ENCODE data around the gene AGAP1. TPM values are rescaled to one million over a fixed set of nuclear protein-coding genes. Genes with fewer than 3 reads are reported as not detected.

Gene AGAP1
- total RNA-seq, 6 experiments from 2014 or later = 14.1 to 16.0 (median 15.1) TPM

- no peak overlapping the region for H3K27ac Mint-ChIP-seq
- H3K9me3 Mint-ChIP-seq = no peaks in the 10 kb centered on the region
- H3K36me3 Mint-ChIP-seq (ENCODE audit: low read depth) = no peaks in the 10 kb centered on the region
- no peak for TF ChIP-seq CTCF (IDR thresholded peaks at IDR 0.05)
- no peaks in the 10 kb centered on the region; the same call in 1 of the 2 replicates for H3K27me3 Mint-ChIP-seq (ENCODE audit: insufficient read depth)
- no peaks in the 10 kb centered on the region for H3K4me1 Mint-ChIP-seq (ENCODE audit: low read depth)
- H3K4me3 Mint-ChIP-seq = no peak overlapping the region
- no peak for DNase-seq
Measured at GRCh38 chr2:236036045-236036444, 542.2 kb downstream of the AGAP1 start.

DNA sequence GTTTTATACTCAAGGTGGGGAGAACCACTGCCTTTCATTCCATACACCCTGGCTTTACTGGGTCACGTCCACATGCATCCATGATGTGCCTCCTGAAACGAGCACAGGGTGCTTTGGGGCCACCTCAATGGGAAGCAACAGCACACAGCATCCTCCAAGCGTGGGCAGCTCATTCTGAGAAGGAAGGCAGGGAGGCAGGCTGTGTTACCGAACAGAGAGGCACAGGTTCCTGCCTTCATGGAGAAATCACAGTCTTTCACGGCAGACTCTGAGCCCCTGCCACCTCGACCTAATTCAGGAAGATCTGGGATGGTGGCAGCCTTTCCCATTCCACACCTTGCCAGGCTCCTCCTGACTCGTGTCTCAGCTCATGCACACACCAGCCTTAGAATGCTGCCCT lies 544.3 kb downstream of the AGAP1 start:
- H3K36me3 Mint-ChIP-seq (ENCODE audit: low read depth) = no peaks in the 10 kb centered on the region
- H3K27me3 Mint-ChIP-seq (ENCODE audit: insufficient read depth) = no peaks in the 10 kb centered on the region; the same call in 1 of the 2 replicates
- H3K4me1 Mint-ChIP-seq (ENCODE audit: low read depth) = no peaks in the 10 kb centered on the region
- H3K27ac Mint-ChIP-seq = no peak overlapping the region
- no peaks in the 10 kb centered on the region for H3K9me3 Mint-ChIP-seq
- TF ChIP-seq CTCF (IDR thresholded peaks at IDR 0.05) = no peak
- no peak overlapping the region for H3K4me3 Mint-ChIP-seq
- DNase-seq = no peak

- Mint-ChIP-seq H3K4me1 (ENCODE audit: low read depth) (no peaks in the 10 kb centered on the region), H3K9me3 (no peaks in the 10 kb centered on the region), H3K4me3 (no peak overlapping the region), H3K27ac (no peak overlapping the region), H3K36me3 (ENCODE audit: low read depth) (no peaks in the 10 kb centered on the region), H3K27me3 (ENCODE audit: insufficient read depth) (peaks cover 2% of the 10 kb centered on the region; the same call in 1 of the 2 replicates)
- DNase-seq = no peak
- TF ChIP-seq CTCF (IDR thresholded peaks at IDR 0.05) = no peak
Measured at GRCh38 chr2:236040600-236041328, 546.9 kb downstream of the AGAP1 start.

DNA sequence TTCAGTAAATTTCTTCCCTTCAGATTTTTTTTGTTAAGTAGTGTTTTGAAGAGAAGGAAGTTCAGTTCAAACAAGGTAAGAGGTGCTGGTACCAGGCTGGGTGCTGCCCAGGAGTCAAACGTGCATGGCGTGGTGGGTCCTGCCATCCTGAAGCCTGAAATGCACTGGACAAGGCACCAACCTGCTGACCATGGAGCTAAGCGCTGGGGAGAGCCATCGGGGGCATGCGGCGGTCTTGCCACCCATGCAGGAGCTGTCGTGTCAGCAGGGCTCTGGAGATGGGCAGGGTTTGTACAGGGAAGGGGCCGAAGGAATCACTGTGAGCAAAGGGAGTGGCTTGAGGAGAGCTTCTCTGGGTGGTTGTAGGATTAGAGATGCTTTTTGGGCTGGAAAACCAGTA lies 547.8 kb downstream of the AGAP1 start:
- Mint-ChIP-seq H3K9me3 (no peaks in the 10 kb centered on the region), H3K4me3 (no peak overlapping the region), H3K36me3 (ENCODE audit: low read depth) (no peaks in the 10 kb centered on the region), H3K27ac (no peak overlapping the region), H3K27me3 (ENCODE audit: insufficient read depth) (peaks cover 2% of the 10 kb centered on the region; the same call in 1 of the 2 replicates), H3K4me1 (ENCODE audit: low read depth) (no peaks in the 10 kb centered on the region)
- DNase-seq = no peak
- TF ChIP-seq CTCF (IDR thresholded peaks at IDR 0.05) = no peak

DNA sequence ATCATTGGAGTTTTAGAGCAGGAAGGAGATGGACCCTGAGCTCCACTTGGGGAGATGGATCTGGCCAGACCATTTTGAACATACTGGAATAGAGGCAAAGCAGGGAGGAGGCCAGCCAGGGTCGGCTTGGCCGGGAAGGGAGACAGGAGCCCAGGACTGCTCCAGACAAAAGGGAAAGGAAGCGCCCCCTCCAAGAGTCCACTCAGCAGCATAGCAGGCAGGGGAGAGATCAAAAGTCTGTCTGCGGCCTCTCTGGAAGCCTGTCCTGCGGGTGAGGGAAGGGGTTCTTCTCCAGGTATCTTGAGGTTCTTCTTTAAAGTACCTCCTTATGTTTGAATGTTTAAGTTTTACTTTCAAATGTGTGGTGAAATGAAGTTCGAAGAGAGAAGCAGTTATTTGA lies 548.2 kb downstream of the AGAP1 start:
- no peaks in the 10 kb centered on the region for H3K36me3 Mint-ChIP-seq (ENCODE audit: low read depth)
- TF ChIP-seq CTCF (IDR thresholded peaks at IDR 0.05) = no peak

More for the DNA sequence above, 548.2 kb downstream of the AGAP1 start:
- no peak for DNase-seq
- Mint-ChIP-seq H3K9me3 (no peaks in the 10 kb centered on the region), H3K4me3 (no peak overlapping the region), H3K27me3 (ENCODE audit: insufficient read depth) (peaks cover 2% of the 10 kb centered on the region; the same call in 1 of the 2 replicates), H3K4me1 (ENCODE audit: low read depth) (no peaks in the 10 kb centered on the region), H3K27ac (no peak overlapping the region)

Measured in HFFc6 (cell line).